SK-N-SH treated with all-trans-retinoic acid at 6 μM for 48 hours (cell line): ENCODE data around the gene CYP17A1.

Experiments used
- ATAC-seq: fragments of 200-7000 bp; cut with Tn5 transposase; 3 replicates; pipeline ENCODE4 v1.9.1; 2020; ENCODE audit warnings: mild to moderate bottlenecking, moderate library complexity
- BACH2 ChIP-seq: fragments of 250-450 bp; sonication (Bioruptor Pico); IDR thresholded peaks from 2 replicates; pipeline ENCODE4 v1.9.0; 2021; ENCODE audit warnings: mild to moderate bottlenecking, borderline replicate concordance
- CSDC2 ChIP-seq: fragments of 250-450 bp; sonication (Bioruptor Pico); IDR thresholded peaks from 2 replicates; pipeline ENCODE4 v1.5.0; 2020; ENCODE audit warnings: mild to moderate bottlenecking, moderate library complexity
- CSRNP3 ChIP-seq: fragments of 250-450 bp; sonication (Bioruptor Pico); IDR thresholded peaks from 2 replicates; pipeline ENCODE4 v1.5.1; 2021; ENCODE audit warnings: mild to moderate bottlenecking, moderate library complexity
- GLIS3 ChIP-seq: fragments of 250-450 bp; sonication (Bioruptor Pico); IDR thresholded peaks from 2 replicates; pipeline ENCODE4 v1.5.0; 2020; ENCODE audit warnings: mild to moderate bottlenecking, moderate library complexity
- OSR1 ChIP-seq: fragments of 250-450 bp; sonication (Bioruptor Pico); IDR thresholded peaks from 2 replicates; pipeline ENCODE4 v1.8.0; 2022; ENCODE audit warnings: moderate library complexity, mild to moderate bottlenecking, inconsistent platforms
- PATZ1 ChIP-seq: fragments of 250-450 bp; sonication (Bioruptor Pico); IDR thresholded peaks from 2 replicates; pipeline ENCODE4 v1.8.0; 2020; ENCODE audit warnings: mild to moderate bottlenecking, moderate library complexity, borderline replicate concordance
- SNAI2 ChIP-seq: fragments of 250-450 bp; sonication (Bioruptor Pico); IDR thresholded peaks from 2 replicates; pipeline ENCODE4 v1.5.0; 2020; ENCODE audit warnings: mild to moderate bottlenecking, moderate library complexity
- TCF4 ChIP-seq: fragments of 250-450 bp; sonication (Bioruptor Pico); IDR thresholded peaks from 2 replicates; pipeline ENCODE4 v1.8.0; 2021; ENCODE audit warnings: mild to moderate bottlenecking, moderate library complexity, borderline replicate concordance
- TOX ChIP-seq: fragments of 250-450 bp; sonication (Bioruptor Pico); IDR thresholded peaks from 2 replicates; pipeline ENCODE4 v1.8.0; 2021; ENCODE audit warnings: mild to moderate bottlenecking, moderate library complexity, borderline replicate concordance
- ZFP3 ChIP-seq: fragments of 250-450 bp; sonication (Bioruptor Pico); IDR thresholded peaks from 2 replicates; pipeline ENCODE4 v1.5.0; 2020; ENCODE audit warnings: mild to moderate bottlenecking, moderate library complexity
- ZNF565 ChIP-seq: fragments of 450-650 bp; formaldehyde crosslinking; conservative IDR thresholded peaks from 2 replicates; pipeline ENCODE4 v1.5.0; 2020; ENCODE audit warnings: low read depth, mild to moderate bottlenecking, moderate library complexity
- ZNF70 ChIP-seq: fragments of 450-650 bp; formaldehyde crosslinking; IDR thresholded peaks from 2 replicates; pipeline ENCODE4 v1.5.0; 2020; ENCODE audit warnings: mild to moderate bottlenecking, moderate library complexity
- ZNF8 ChIP-seq: fragments of 450-650 bp; formaldehyde crosslinking; IDR thresholded peaks from 2 replicates; pipeline ENCODE4 v1.5.0; 2020; ENCODE audit warnings: mild to moderate bottlenecking, moderate library complexity
- TF ChIP-seq, protein P1 (sequence below): fragments of 250-450 bp; sonication (Bioruptor Pico); IDR thresholded peaks from 2 replicates; pipeline ENCODE4 v1.5.1; 2020; ENCODE audit warnings: low read depth, mild to moderate bottlenecking, moderate library complexity
- TF ChIP-seq, protein P2 (sequence below): fragments of 250-450 bp; sonication (Bioruptor Pico); IDR thresholded peaks from 2 replicates; pipeline ENCODE4 v1.8.0; 2021; ENCODE audit warnings: low read depth, mild to moderate bottlenecking, moderate library complexity, borderline replicate concordance
- TF ChIP-seq, protein P3 (sequence below): fragments of 250-450 bp; sonication (Bioruptor Pico); IDR thresholded peaks from 2 replicates; pipeline ENCODE4 v1.5.0; 2020; ENCODE audit warnings: mild to moderate bottlenecking, moderate library complexity

Gene CYP17A1

GRCh38 chr10:102795453-102796406, 41.5 kb downstream of the CYP17A1 start:
- no peak for ATAC-seq
- no peak for TF ChIP-seq BACH2 (CRISPR knock-in tag)
- TF ChIP-seq, protein P1, sequence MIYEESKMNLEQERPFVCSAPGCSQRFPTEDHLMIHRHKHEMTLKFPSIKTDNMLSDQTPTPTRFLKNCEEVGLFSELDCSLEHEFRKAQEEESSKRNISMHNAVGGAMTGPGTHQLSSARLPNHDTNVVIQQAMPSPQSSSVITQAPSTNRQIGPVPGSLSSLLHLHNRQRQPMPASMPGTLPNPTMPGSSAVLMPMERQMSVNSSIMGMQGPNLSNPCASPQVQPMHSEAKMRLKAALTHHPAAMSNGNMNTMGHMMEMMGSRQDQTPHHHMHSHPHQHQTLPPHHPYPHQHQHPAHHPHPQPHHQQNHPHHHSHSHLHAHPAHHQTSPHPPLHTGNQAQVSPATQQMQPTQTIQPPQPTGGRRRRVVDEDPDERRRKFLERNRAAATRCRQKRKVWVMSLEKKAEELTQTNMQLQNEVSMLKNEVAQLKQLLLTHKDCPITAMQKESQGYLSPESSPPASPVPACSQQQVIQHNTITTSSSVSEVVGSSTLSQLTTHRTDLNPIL (CRISPR knock-in tag), result no peak
- TF ChIP-seq CSRNP3 (CRISPR knock-in tag), result no peak
- no peak for TF ChIP-seq GLIS3 (CRISPR knock-in tag)
- no peak for TF ChIP-seq ZNF565 (CRISPR knock-in tag)
- no peak for TF ChIP-seq ZNF8 (CRISPR knock-in tag)
- no peak for TF ChIP-seq CSDC2
- no peak for TF ChIP-seq PATZ1 (CRISPR knock-in tag)
- TF ChIP-seq TOX (CRISPR knock-in tag), result no peak
- TF ChIP-seq, protein P2, sequence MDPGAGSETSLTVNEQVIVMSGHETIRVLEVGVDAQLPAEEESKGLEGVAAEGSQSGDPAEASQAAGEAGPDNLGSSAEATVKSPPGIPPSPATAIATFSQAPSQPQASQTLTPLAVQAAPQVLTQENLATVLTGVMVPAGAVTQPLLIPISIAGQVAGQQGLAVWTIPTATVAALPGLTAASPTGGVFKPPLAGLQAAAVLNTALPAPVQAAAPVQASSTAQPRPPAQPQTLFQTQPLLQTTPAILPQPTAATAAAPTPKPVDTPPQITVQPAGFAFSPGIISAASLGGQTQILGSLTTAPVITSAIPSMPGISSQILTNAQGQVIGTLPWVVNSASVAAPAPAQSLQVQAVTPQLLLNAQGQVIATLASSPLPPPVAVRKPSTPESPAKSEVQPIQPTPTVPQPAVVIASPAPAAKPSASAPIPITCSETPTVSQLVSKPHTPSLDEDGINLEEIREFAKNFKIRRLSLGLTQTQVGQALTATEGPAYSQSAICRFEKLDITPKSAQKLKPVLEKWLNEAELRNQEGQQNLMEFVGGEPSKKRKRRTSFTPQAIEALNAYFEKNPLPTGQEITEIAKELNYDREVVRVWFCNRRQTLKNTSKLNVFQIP (CRISPR knock-in tag), result no peak
- no peak for TF ChIP-seq SNAI2 (CRISPR knock-in tag)
- TF ChIP-seq OSR1 (CRISPR knock-in tag), result no peak

DNA sequence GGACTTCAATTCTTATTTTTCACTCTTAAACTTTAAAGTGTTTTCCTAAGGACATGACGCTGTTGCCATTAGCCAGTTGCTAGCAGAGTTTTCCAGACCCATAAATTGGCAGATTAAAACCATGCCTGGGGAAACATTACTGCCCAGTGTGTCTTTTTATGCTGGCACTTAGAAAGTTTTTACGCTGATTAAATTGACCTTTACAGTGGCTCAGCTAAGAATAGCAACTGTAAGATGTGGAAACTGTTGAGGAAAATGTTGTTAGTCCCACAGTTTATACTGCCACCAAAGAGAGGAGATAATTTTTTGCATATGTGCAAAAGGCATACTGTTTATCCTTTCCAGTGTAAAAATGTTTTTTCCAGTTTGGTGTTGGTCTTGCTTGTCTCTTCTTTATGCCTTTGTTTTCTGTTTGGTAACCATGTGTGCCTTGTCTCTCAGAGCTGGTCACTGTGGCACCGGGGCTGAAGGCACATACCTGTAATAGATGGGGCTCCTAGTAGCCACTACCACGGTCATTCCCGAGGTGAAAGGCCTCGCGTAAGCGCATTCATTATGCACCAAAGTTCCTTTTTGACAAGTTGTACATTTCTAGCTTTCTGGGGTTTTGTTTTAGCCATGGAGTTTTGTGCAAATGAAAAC, 45.3 kb downstream of the CYP17A1 start:
- ATAC-seq, result peak; percentile 69; the same call in 2 of the 3 replicates
- TF ChIP-seq, protein P3, sequence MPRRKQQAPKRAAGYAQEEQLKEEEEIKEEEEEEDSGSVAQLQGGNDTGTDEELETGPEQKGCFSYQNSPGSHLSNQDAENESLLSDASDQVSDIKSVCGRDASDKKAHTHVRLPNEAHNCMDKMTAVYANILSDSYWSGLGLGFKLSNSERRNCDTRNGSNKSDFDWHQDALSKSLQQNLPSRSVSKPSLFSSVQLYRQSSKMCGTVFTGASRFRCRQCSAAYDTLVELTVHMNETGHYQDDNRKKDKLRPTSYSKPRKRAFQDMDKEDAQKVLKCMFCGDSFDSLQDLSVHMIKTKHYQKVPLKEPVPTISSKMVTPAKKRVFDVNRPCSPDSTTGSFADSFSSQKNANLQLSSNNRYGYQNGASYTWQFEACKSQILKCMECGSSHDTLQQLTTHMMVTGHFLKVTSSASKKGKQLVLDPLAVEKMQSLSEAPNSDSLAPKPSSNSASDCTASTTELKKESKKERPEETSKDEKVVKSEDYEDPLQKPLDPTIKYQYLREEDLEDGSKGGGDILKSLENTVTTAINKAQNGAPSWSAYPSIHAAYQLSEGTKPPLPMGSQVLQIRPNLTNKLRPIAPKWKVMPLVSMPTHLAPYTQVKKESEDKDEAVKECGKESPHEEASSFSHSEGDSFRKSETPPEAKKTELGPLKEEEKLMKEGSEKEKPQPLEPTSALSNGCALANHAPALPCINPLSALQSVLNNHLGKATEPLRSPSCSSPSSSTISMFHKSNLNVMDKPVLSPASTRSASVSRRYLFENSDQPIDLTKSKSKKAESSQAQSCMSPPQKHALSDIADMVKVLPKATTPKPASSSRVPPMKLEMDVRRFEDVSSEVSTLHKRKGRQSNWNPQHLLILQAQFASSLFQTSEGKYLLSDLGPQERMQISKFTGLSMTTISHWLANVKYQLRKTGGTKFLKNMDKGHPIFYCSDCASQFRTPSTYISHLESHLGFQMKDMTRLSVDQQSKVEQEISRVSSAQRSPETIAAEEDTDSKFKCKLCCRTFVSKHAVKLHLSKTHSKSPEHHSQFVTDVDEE (CRISPR knock-in tag), result peak; percentile 34; the same call in 1 of the 2 replicates
- no peak for TF ChIP-seq ZNF70 (CRISPR knock-in tag)
- TF ChIP-seq CSRNP3 (CRISPR knock-in tag), result no peak

- no peak for TF ChIP-seq OSR1 (CRISPR knock-in tag)
- TF ChIP-seq, protein P1 (CRISPR knock-in tag), result no peak
- no peak for TF ChIP-seq CSDC2
- TF ChIP-seq TCF4 (CRISPR knock-in tag), result no peak
- no peak for TF ChIP-seq ZFP3
- no peak for ATAC-seq
Measured at GRCh38 chr10:102785818-102786217, 51.4 kb downstream of the CYP17A1 start.
